ENCODE results near the gene MUC5AC.
"Not testable (repeated sequence)": the region's sequence is repeated elsewhere in the genome, so short reads cannot be mapped to it uniquely, and the experiment has no call there.

The MUC5AC gene

DNA sequence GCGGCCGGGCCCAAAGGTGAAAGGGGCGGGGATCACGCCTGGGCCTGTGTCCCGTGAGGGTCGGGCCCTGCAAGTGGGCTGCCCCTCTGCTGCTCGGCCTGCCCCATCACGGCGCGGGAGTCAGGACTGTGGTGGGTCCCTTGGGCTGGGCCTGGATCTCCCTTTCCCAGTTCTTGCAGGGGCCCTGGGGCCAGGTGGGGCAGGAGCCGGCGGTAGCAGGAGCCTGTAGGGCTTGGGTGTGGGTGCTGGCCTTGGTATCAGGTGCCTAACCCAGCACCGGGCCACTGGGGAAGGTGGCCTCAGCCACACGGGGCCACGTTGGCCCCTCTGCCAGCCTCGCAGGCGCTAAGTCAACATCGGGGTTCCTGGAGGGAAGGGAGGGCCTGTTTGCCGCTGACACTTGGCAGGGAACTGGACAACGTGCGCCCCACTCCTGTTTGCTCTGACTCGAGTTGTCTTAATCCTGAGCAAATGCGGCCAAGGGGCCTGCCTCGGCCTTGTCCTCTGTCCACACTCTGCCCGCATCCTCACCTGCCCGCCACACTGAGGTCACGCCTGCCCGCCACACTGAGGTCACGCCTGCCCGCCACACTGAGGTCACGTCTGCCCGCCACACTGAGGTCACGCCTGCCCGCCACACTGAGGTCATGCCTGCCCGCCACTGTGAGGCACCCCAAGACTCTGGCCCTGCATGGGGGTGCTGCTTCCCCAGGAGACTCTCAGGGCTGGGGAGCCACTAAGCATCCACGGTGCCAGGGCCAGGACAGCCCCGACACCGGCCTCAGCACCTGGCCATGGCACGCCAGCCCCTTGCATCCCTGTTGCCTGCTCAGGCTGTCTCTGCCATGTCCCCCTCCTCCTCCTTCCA, 50.9 kb downstream of the MUC5AC start:
- in situ Hi-C loops (cut with MboI; ENCODE audit: low sequenced_read_pairs, unreplicated experiment), result no loop called here
- TF ChIP-seq, protein P1, sequence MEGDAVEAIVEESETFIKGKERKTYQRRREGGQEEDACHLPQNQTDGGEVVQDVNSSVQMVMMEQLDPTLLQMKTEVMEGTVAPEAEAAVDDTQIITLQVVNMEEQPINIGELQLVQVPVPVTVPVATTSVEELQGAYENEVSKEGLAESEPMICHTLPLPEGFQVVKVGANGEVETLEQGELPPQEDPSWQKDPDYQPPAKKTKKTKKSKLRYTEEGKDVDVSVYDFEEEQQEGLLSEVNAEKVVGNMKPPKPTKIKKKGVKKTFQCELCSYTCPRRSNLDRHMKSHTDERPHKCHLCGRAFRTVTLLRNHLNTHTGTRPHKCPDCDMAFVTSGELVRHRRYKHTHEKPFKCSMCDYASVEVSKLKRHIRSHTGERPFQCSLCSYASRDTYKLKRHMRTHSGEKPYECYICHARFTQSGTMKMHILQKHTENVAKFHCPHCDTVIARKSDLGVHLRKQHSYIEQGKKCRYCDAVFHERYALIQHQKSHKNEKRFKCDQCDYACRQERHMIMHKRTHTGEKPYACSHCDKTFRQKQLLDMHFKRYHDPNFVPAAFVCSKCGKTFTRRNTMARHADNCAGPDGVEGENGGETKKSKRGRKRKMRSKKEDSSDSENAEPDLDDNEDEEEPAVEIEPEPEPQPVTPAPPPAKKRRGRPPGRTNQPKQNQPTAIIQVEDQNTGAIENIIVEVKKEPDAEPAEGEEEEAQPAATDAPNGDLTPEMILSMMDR (IDR thresholded peaks at IDR 0.05; ENCODE audit: borderline replicate concordance, control extremely low read depth, extremely low read depth, insufficient read depth, missing control alignments), result no peak
- DNase-seq (ENCODE audit: low spot score), result no peak

DNA sequence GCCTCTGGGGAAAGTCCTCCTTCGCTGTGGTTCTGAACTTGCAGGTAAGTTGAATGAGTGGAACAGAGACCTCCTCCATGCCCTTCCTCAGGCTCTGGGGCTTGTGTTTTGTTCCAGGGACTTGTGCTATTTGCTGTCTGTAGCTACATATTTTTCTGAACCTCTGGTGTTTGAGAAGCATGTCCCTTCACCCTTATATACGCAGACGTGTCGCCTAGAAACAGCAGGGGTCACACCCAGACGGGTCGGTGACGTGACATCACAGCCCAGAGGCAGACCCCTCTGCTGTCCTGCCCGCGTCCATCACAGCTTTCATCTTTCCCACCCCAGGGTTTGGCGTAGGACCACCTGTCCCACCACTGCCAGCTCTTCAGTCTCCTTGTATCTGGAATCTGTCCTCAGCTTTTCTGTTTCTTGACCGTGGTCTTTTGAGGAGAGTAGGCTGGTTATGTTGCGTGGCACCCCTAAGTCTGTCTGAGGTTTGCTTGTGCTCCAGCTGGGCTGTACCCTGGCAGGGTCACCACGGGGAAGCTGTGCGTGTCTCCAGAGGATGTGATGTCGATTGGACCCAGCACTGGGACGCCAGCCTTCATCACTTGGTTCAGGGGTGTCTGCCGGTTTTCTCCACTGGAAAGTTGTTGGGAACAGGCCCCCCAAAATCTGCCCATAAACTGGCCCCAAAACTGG, 51.8 kb downstream of the MUC5AC start:
- TF ChIP-seq, protein P1 (IDR thresholded peaks at IDR 0.05; ENCODE audit: borderline replicate concordance, control extremely low read depth, extremely low read depth, insufficient read depth, missing control alignments), result no peak

DNA sequence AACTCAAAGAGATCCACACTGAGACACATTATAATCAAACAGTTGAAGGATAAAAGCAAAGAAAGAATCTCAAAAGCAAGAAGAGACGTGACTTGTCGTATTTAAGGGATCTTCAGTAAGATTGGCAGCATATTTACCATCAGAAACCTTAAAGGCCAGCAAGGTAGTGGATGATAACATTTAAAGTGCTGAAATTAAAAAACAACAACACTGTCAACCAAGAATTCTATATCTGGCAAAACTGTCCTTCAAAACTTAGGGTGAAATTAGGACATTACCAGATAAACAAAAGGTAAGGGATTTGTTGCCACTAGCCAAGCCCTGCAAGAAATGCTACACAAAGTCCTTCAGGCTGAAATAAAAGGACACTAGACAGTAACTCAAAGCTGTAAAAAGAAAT, 54.1 kb downstream of the MUC5AC start:
- TF ChIP-seq, protein P1 (IDR thresholded peaks at IDR 0.05; ENCODE audit: borderline replicate concordance, control extremely low read depth, extremely low read depth, insufficient read depth, missing control alignments), result no peak
- in situ Hi-C loops (cut with MboI; ENCODE audit: low sequenced_read_pairs, unreplicated experiment), result no loop called here
- no peak for DNase-seq (ENCODE audit: low spot score)

More for the DNA sequence above, 51.8 kb downstream of the MUC5AC start:
- in situ Hi-C loops (cut with MboI; ENCODE audit: low sequenced_read_pairs, unreplicated experiment), result no loop called here
- no peak for DNase-seq (ENCODE audit: low spot score)

DNA sequence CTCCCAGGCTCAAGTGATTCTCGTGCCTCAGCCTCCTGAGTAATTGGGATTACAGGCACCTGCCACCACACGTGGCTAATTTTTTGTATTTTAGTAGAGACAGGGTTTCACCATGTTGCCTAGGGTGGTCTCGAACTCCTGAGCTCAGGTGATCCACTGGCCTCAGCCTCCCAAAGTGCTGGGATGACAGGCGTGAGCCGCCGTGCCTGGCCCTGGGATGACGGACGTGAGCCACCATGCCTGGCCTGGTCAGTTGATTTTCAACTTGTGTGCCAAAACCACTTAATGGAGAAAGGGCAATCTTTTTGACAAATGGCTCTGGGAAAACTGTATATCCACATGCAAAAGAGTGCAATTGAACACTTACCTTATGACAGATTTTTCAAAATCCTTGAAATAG, 58.1 kb downstream of the MUC5AC start:
- DNase-seq (ENCODE audit: low spot score); in situ Hi-C loops (cut with MboI; ENCODE audit: low sequenced_read_pairs, unreplicated experiment): not testable (repeated sequence)

DNA sequence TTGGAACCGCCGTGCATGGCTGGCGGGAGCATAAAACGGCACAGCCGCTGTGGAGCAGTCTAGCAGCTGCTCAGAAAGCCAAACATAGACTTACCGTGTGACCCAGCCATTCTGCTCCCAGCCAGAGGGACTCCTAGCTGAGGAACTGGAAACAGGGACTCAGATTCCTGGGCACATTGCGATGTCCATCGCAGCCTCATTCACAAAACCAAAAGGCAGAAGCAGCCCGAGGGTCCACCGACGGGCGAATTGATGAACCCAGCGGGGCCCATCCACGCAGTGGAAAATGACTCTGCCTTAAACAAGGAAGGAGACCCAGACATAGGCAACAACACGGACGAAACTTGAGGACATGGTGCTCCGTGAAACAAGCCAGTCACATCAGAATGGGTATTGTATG, 59.4 kb downstream of the MUC5AC start:
- no peak for DNase-seq (ENCODE audit: low spot score)
- TF ChIP-seq, protein P1 (IDR thresholded peaks at IDR 0.05; ENCODE audit: borderline replicate concordance, control extremely low read depth, extremely low read depth, insufficient read depth, missing control alignments), result no peak
- in situ Hi-C loops (cut with MboI; ENCODE audit: low sequenced_read_pairs, unreplicated experiment), result no loop called here

DNA sequence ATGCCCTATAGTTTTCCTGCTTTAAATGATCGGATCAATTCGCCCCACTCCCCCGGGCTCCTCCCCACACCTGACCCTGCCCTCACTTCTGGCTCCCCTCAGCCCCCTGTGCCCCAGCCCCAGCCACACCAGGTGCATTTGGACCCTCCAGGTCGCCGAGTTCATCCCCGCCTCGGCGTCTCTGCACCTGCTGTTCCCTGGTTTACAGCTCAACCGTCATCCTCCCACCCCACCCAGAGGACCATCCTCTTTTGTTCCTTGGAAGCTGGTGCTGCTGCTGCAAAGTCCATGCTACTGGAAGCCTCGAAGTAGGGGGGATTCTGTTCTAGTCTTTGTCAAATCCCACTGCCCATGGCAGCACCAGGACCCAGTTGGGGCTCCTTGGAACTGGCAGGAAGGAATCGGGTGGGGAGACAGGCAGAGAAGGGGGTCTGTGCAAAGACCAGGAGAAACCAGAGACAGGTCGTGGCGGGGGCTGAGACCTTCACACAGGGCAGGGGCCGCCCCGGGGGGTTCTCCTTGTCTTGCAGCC, 60.6 kb downstream of the MUC5AC start:
- in situ Hi-C loops (cut with MboI; ENCODE audit: low sequenced_read_pairs, unreplicated experiment), result no loop called here
- DNase-seq (ENCODE audit: low spot score), result no peak
- TF ChIP-seq, protein P1 (IDR thresholded peaks at IDR 0.05; ENCODE audit: borderline replicate concordance, control extremely low read depth, extremely low read depth, insufficient read depth, missing control alignments), result no peak

Measured in GM13976 (cell line).